Stimulated activated CD4-positive, alpha-beta T cell treated with anti-CD3 and anti-CD28 coated beads, Interleukin-15, amount 100 ng/mL, for 48 hours (primary cell): Measurements from ENCODE around the gene CLCN1.

Experiments
- DNase-seq, 2 donors: peaks; one replicate each; pipeline ENCODE4 v3.0.0-alpha.2; 2020; ENCODE audit warnings: low read depth in 2 of 2

CLCN1 gene

DNA sequence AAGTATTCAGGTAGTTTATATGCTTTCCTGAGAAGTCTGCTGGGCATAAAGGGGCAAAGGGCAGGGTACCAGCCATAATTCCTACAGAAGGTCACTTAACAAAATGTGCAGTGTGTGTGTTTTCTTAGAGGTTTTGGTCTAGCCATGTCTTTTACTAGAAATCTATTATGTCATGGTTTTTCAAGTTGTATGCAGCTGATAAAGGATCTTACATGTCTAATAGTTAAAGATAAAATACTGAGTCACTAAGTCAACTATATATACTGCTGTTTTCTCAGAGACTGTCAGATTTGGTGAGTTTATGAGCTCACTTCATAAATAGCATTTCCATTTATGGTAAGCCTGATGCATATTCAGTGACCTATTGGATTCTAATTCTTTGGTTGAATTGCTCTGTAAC lies 20.0 kb upstream of the CLCN1 start:
- DNase-seq: no peak

DNA sequence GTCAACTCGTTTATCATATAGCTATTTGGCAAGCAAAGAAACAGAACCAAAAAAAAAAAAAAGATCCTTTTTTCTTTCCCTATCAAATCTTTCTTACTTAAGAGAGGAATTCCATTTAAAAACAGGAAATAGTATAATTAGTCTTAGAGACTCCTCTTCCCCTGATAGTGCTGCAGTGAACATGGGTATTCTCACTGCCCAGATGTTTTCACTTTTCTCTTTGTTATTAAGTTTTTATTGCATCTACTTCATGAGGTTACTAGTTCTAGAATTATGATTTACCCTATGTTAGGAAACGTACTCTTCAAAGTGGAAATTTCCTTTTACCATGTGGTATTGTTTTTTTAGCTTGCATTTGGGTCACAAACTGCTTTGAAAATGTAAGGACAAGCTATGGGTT lies 19.2 kb upstream of the CLCN1 start:
- DNase-seq: no peak

DNA sequence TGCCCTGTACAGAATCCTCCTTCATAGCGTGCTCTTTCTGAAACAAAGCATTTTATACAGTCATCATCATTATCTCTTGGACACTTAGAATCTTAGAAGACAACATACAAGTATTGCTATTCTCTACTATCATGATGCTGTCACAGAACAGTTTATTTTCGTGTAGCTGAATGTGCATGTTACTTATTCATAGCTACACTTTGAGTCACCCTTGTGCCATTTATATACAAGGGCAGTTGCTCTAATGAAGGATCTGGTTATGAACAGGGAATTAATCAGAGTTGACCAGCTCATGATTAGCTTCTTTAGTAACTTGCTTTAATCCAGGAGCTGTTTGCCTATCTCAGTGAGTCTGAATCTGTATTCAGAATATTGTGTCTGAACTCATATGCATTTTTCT lies 16.6 kb upstream of the CLCN1 start:
- no peak for DNase-seq

GRCh38 chr7:143299840-143300239 lies 16.1 kb upstream of the CLCN1 start:
- DNase-seq: peak in 1 of 2 donors; percentile 45

GRCh38 chr7:143300959-143301935 lies 14.7 kb upstream of the CLCN1 start:
- no peak for DNase-seq

DNA sequence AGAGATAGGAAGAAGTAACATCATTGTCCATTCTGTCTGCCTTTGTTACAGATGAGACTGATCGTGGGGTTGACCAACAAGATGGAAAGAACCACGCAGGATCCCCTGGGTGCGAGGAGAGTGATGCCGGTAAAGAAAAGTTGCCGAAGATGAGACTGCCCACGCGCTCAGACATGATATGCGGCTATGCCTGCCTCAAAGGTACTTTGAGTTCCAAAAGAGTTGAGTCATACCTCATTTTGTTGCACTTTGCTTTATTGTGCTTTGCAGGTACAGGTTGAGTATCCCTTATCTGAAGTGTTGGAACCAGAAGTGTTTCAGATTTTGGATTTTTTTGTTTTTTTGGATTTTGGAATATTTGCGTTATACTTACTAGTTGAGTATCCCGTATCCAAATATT lies 12.2 kb upstream of the CLCN1 start:
- DNase-seq: no peak

DNA sequence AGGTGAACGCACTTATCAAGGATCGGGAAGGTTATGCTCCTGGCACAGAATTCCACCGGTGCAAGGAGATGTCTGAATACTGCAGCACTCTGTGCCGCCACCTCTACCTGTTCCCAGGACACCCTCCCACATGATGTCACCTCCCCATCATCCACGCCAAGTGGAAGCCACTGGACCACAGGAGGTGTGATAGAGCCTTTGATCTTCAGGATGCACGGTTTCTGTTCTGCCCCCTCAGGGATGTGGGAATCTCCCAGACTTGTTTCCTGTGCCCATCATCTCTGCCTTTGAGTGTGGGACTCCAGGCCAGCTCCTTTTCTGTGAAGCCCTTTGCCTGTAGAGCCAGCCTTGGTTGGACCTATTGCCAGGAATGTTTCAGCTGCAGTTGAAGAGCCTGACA lies 11.0 kb upstream of the CLCN1 start:
- DNase-seq: no peak

- DNase-seq: peak; percentile 50 to 62
Observed at GRCh38 chr7:143305423-143306070, 10.4 kb upstream of the CLCN1 start.

DNA sequence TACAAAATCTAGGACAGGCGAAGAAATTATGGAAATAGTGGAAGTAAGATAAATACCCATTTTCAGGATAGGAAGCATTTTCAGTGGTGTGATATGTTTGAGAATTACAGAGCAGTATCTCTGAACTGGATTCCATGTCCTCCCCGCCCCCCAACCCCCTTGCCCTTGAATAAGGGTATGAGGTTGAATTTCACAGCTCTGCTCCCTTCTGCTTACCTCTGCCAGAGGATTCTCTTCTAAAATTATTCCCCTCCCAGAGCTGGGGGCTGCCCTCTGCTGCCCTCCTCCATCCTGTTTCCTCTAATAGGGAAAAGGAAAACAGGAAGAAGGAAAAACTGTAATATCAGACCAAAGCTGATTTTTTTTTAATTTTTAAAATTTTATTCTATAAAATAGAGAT lies 7.3 kb upstream of the CLCN1 start:
- no peak for DNase-seq

DNA sequence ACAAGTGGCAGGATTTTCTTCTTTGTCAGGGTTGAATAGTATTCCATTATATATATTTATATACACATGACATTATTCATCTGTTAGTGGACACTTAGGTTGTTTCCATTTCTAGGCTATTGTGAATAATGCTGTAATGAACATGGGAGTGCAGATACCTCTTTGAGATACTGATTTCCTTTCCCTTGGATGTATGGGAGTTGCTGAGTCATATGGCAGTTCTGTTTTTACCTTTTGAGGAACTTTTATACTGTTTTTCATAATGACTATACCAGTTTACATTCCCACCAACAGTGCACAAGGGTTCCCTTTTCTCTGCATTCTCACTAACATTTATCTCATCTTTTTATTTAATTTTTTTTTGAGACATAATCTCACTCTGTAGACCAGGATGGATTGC lies 1.8 kb upstream of the CLCN1 start:
- no peak for DNase-seq

DNA sequence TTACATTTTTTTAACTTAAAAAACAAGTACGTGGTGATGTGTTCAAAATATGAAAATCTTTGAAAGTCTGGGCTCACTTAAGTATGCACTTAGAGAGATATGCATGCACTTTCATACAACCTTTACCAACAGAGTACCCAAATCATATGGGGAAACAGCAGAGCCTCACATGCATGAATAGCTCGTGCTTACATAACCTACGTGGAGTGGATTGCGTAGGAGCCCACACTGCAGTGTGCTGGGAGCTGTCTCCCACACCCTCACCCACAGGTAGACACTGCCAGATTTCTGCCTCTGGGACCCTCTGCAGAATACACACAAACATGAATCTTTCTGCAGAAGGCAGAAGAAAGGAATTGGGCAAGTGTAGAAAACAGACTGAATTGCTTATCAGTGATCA lies 581 bp downstream of the CLCN1 start:
- DNase-seq: no peak

GRCh38 chr7:143318661-143319060 lies 2.8 kb downstream of the CLCN1 start:
- no peak for DNase-seq

DNA sequence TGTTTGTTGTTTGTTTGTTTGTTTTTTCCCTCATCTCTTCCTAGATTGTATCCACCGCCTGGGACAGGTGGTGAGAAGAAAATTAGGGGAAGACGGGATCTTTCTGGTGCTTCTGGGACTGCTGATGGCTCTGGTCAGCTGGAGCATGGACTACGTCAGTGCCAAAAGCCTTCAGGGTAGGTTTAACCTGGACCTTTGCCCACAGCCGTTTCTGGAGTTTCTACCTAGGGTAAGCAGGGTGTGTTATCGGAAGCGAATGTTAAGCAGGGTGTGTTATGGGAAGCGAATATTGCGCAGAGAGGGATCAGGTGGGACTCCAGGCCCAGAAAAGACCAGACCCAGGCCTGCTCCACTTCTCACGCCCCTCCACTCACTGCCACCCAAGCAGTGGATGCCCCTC lies 4.7 kb downstream of the CLCN1 start:
- DNase-seq: no peak

- no peak for DNase-seq
Observed at GRCh38 chr7:143321242-143321641, 5.3 kb downstream of the CLCN1 start.

DNA sequence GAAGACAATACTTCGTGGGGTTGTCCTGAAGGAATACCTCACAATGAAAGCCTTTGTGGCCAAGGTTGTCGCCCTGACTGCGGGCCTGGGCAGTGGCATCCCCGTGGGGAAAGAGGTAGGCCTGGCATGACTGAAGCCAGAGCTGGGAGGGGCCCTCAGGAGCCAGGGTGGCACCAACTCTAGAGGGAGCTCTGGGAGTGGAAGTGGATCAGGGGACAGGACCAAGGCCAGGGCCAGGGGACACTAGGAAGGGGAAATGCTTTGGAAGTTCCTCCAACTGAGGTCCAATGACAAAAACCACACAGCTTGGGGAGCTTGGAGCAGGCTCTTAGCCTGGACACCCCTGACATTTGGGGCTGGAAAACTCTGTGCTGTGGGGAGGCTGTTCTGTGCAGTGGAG lies 5.8 kb downstream of the CLCN1 start:
- DNase-seq: no peak

- DNase-seq: no peak
Observed at GRCh38 chr7:143322760-143323633, 7.1 kb downstream of the CLCN1 start.

- no peak for DNase-seq
Observed at GRCh38 chr7:143323653-143324052, 7.7 kb downstream of the CLCN1 start.

- no peak for DNase-seq
Observed at GRCh38 chr7:143325240-143325639, 9.3 kb downstream of the CLCN1 start.

GRCh38 chr7:143327903-143328302 lies 12.0 kb downstream of the CLCN1 start:
- DNase-seq: no peak

- no peak for DNase-seq
Observed at GRCh38 chr7:143329471-143330170, 13.7 kb downstream of the CLCN1 start.

- DNase-seq: no peak
Observed at GRCh38 chr7:143331179-143331801, 15.4 kb downstream of the CLCN1 start.
